Measurements from ENCODE around the gene SSX2IP. TPM values are rescaled to one million over a fixed set of nuclear protein-coding genes. Genes with fewer than 3 reads are reported as not detected.

The SSX2IP gene
- total and polyA plus RNA-seq, 10 donors = 2.8 to 14.2 (median 8.6) TPM

GRCh38 chr1:84736944-84737343, 46.7 kb upstream of the SSX2IP start:
- TF ChIP-seq CTCF (IDR thresholded peaks at IDR 0.05 in 8 of 11, conservative IDR thresholded peaks at IDR 0.05 in 3 of 11) (no peak), POLR2AphosphoS5 (IDR thresholded peaks at IDR 0.05) (no peak), POLR2A (IDR thresholded peaks at IDR 0.05) (no peak)
- WGBS, 5 donors = 81 to 94% (median 90%) methylated on average over 3 of the region's 3 CpGs
- no peaks in the 10 kb centered on the region for H3K36me3 ChIP-seq
- H3K27ac ChIP-seq = no peak overlapping the region
- intact Hi-C loops (cut with DNase I; ENCODE audit: low total_unique reads) = no loop called here
- no peak for DNase-seq
- no peak overlapping the region for H3K4me3 ChIP-seq
- H3K9me3 ChIP-seq = no peaks in the 10 kb centered on the region
- no peaks in the 10 kb centered on the region for H3K4me1 ChIP-seq
- H3K27me3 ChIP-seq (replicated peaks in 1 of 7) = peaks cover 0 to 15% (median 0%) of the 10 kb centered on the region in 7 donors

GRCh38 chr1:84736445-84736844, 46.2 kb upstream of the SSX2IP start:
- intact Hi-C loops (cut with DNase I; ENCODE audit: low total_unique reads) = no loop called here
- no peak overlapping the region for H3K27ac ChIP-seq
- DNase-seq = no peak
- H3K9me3 ChIP-seq = peaks cover 0 to 3% (median 0%) of the 10 kb centered on the region in 8 donors
- no peaks in the 10 kb centered on the region for H3K36me3 ChIP-seq
- no peaks in the 10 kb centered on the region for H3K4me1 ChIP-seq
- H3K4me3 ChIP-seq = no peak overlapping the region
- H3K27me3 ChIP-seq (replicated peaks in 1 of 7) = peaks cover 0 to 15% (median 0%) of the 10 kb centered on the region in 7 donors
- TF ChIP-seq CTCF (IDR thresholded peaks at IDR 0.05 in 8 of 11, conservative IDR thresholded peaks at IDR 0.05 in 3 of 11) (no peak), POLR2A (IDR thresholded peaks at IDR 0.05) (no peak), POLR2AphosphoS5 (IDR thresholded peaks at IDR 0.05) (no peak)

- H3K9me3 ChIP-seq = peaks cover 0 to 3% (median 0%) of the 10 kb centered on the region in 8 donors
- no peaks in the 10 kb centered on the region for H3K36me3 ChIP-seq
- peaks cover 0 to 15% (median 0%) of the 10 kb centered on the region in 7 donors for H3K27me3 ChIP-seq (replicated peaks in 1 of 7)
- 62 to 82% (median 77%) methylated on average over 1 of the region's 1 CpG for WGBS, 5 donors
- TF ChIP-seq POLR2A (IDR thresholded peaks at IDR 0.05) (no peak), POLR2AphosphoS5 (IDR thresholded peaks at IDR 0.05) (no peak), CTCF (IDR thresholded peaks at IDR 0.05 in 8 of 11, conservative IDR thresholded peaks at IDR 0.05 in 3 of 11) (no peak)
- no peak for DNase-seq
- intact Hi-C loops (cut with DNase I; ENCODE audit: low total_unique reads) = no loop called here
- no peak overlapping the region for H3K4me3 ChIP-seq
- no peak overlapping the region for H3K27ac ChIP-seq
- H3K4me1 ChIP-seq = no peaks in the 10 kb centered on the region
Observed at GRCh38 chr1:84735483-84735882, 45.2 kb upstream of the SSX2IP start.

GRCh38 chr1:84732520-84732919, 42.3 kb upstream of the SSX2IP start:
- 45 to 92% (median 47%) methylated on average over 2 of the region's 2 CpGs for WGBS, 5 donors
- DNase-seq = no peak
- Histone ChIP-seq H3K9me3 (peaks cover 0 to 3% (median 0%) of the 10 kb centered on the region in 8 donors), H3K36me3 (no peaks in the 10 kb centered on the region), H3K4me3 (no peak overlapping the region), H3K27ac (no peak overlapping the region), H3K4me1 (no peaks in the 10 kb centered on the region), H3K27me3 (replicated peaks in 1 of 7) (peaks cover 0 to 15% (median 0%) of the 10 kb centered on the region in 7 donors)
- intact Hi-C loops (cut with DNase I; ENCODE audit: low total_unique reads) = no loop called here
- TF ChIP-seq CTCF (IDR thresholded peaks at IDR 0.05 in 8 of 11, conservative IDR thresholded peaks at IDR 0.05 in 3 of 11) (no peak), POLR2AphosphoS5 (IDR thresholded peaks at IDR 0.05) (no peak)
